GM12872 (cell line): ENCODE measurements around the gene TLN1.

Experiments
- CTCF ChIP-seq: IDR thresholded peaks from 3 replicates; pipeline ENCODE4 v1.5.1; 2011; ENCODE audit warnings: low read depth, mild to moderate bottlenecking, low read length, moderate library complexity; ENCODE audit not compliant: insufficient read depth

TLN1 gene

GRCh38 chr9:35651956-35652828 lies 79.8 kb downstream of the TLN1 start:
- TF ChIP-seq CTCF: no peak

- no peak for TF ChIP-seq CTCF
Observed at GRCh38 chr9:35650341-35651158, 81.4 kb downstream of the TLN1 start, which contains the start of gene SIT1. Gene SIT1 (minus strand): TSS chr9:35650931. CDS start chr9:35650853, 78 bp downstream.

DNA sequence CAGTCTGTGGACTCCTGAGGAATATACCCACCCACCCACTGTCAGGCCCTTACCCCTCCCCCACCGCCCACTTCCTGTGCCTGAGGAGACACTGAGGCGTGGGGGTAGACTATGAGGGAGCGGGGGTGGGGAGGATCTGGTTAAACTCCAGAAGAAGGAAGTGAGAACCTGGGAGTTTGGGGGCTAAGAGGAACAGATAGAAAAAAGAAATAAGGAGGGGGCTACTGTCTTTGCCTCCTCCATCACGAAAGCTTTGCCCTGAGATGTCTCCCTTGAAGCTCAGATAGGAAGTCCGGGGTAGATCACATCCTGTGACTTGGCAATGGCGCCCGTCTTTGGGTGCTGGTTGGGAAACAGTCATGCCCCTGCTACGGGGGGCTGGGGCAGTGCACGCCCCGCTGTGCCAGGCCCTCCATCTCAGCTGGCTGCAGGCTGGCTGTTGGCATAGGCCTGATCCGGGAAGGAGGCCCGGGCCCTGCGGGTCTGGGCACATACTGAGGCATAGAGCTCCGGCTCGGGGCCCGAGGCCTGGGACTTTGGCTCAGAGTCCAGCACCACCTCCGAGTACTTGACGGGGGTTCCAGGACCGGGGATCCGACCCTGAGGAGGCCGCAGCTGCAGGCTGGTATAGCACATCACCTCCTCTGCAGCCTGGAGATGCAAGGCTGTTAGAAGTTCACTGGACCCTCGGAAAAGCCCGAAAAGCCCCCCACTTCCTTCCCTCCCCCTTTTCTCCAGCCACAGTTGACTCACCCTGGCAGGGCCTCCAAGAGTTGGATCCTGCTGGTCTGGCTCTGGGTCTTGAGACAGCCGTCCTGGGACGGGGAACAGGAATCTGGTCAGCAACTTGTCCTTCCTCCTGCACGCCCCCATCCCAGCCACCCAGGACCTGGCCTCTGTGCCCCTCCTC lies 82.3 kb downstream of the TLN1 start:
- no peak for TF ChIP-seq CTCF
